CD4-positive, CD25-positive, alpha-beta regulatory T cell (primary cell): ENCODE results near the gene TMEM39B. TPM values are rescaled to one million over a fixed set of nuclear protein-coding genes. Genes with fewer than 3 reads are reported as not detected.
"Not testable (repeated sequence)": the region's sequence is repeated elsewhere in the genome, so short reads cannot be mapped to it uniquely, and the experiment has no call there.

ENCODE experiments used
- ATAC-seq, 2 donors: fragments of 150-1000 bp; cut with Tn5 transposase; one replicate each; pipeline ENCODE4 v1.10.0; 2021; ENCODE audit warnings: low read depth in 2 of 2, moderate number of reproducible peaks in 2 of 2, moderate library complexity in 1 of 2
- DNase-seq, 3 donors: peaks; one replicate each; pipeline versions ENCODE4 v3.0.0 to v3.0.0-alpha.2; 2012 to 2022; ENCODE audit warnings: mixed read lengths in 1 of 3
- H3K27ac ChIP-seq: one replicate; pipeline ENCODE4 v1.7.0; 2013; ENCODE audit warnings: mild to moderate bottlenecking, low read length; ENCODE audit not compliant: insufficient read depth, poor library complexity, severe bottlenecking
- H3K27me3 ChIP-seq: one replicate; pipeline ENCODE4 v1.7.0; 2013; ENCODE audit warnings: low read length; ENCODE audit not compliant: control insufficient read depth, insufficient read depth
- H3K36me3 ChIP-seq: one replicate; pipeline ENCODE4 v1.7.0; 2013; ENCODE audit warnings: mild to moderate bottlenecking, low read length, moderate library complexity; ENCODE audit not compliant: control insufficient read depth, insufficient read depth
- H3K4me1 ChIP-seq: 2 replicates; pipeline ENCODE4 v1.7.0; 2013; ENCODE audit warnings: mild to moderate bottlenecking, low read length; ENCODE audit not compliant: insufficient read depth, control insufficient read depth, poor library complexity, severe bottlenecking
- H3K4me3 ChIP-seq: one replicate; pipeline ENCODE4 v1.7.0; 2013; ENCODE audit warnings: low read depth, mild to moderate bottlenecking, low read length, moderate library complexity
- H3K9me3 ChIP-seq, 2 experiments: 1 replicate in 1 of 2; 2 replicates in 1 of 2; pipeline ENCODE4 v1.7.0; 2013; ENCODE audit warnings: low read length in 2 of 2, mild to moderate bottlenecking in 1 of 2, moderate library complexity in 1 of 2; ENCODE audit not compliant: control insufficient read depth in 2 of 2
- H3K27ac Mint-ChIP-seq, 3 donors: one replicate each; pipeline ENCODE4 v1.8.0; 2020 to 2022; ENCODE audit warnings: mild to moderate bottlenecking in 3 of 3, mixed read lengths in 3 of 3, moderate library complexity in 2 of 3
- H3K27me3 Mint-ChIP-seq: one replicate; pipeline ENCODE4 v1.8.0; 2022; ENCODE audit warnings: mild to moderate bottlenecking, mixed read lengths
- H3K36me3 Mint-ChIP-seq: one replicate; pipeline ENCODE4 v1.8.0; 2020; ENCODE audit warnings: mixed read lengths
- H3K4me1 Mint-ChIP-seq, 4 donors: one replicate each; pipeline ENCODE4 v1.8.0; 2020 to 2022; ENCODE audit warnings: mixed read lengths in 4 of 4, mild to moderate bottlenecking in 1 of 4
- H3K4me3 Mint-ChIP-seq, 4 donors: one replicate each; pipeline ENCODE4 v1.8.0; 2020 to 2022; ENCODE audit warnings: mild to moderate bottlenecking in 4 of 4, mixed read lengths in 4 of 4, moderate library complexity in 3 of 4
- H3K9me3 Mint-ChIP-seq, 7 donors: one replicate each; pipeline ENCODE4 v1.8.0; 2020 to 2022; ENCODE audit warnings: mixed read lengths in 7 of 7, mild to moderate bottlenecking in 3 of 7, moderate library complexity in 2 of 7
- polyA plus RNA-seq, 4 donors: library from polyadenylated mRNA; unstranded; fragments of 300-500 nt; fragmentation: Illumina TruSeq; gene quantifications; one replicate each; pipeline ENCODE4 v1.2.3, GENCODE V29; 2021
- total RNA-seq: library from RNA; stranded (reverse); gene quantifications from one replicate; pipeline ENCODE4 v1.2.3, GENCODE V29; 2022

The TMEM39B gene
- total and polyA plus RNA-seq, 5 donors from 2014 or later = 2.3 to 13.1 (median 2.8) TPM

DNA sequence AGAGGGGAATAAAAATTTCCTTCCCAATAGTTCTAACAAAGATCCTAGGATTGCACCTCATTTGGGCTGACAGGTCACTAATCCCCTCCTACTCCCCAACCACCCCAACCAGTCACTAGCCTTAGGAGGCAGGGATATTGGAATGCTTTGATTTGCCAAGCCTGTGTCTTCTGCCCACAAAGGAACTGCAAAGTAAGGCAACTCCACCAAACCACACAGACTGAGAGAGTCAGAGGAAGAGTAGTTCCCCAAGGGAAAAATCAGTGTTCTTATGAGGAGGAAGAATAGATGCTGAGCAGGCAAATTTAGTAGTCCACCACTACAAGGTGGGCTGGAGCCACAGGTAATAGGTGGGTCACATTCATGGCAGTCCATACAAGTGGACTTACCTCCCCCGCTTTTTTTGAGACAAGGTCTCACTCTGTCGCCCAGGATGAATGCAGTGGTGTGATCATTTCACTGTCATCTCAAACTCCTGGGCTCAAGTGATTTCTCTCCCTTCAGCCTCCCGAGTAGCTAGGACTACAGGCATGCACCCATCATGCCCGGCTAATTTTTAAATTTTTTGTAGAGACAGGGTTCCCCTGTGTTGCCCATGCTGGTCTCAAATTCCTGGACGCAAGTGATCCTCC, 3.7 kb upstream of the TMEM39B start:
- peaks cover 32% of the 10 kb centered on the region for H3K4me1 ChIP-seq

DNA sequence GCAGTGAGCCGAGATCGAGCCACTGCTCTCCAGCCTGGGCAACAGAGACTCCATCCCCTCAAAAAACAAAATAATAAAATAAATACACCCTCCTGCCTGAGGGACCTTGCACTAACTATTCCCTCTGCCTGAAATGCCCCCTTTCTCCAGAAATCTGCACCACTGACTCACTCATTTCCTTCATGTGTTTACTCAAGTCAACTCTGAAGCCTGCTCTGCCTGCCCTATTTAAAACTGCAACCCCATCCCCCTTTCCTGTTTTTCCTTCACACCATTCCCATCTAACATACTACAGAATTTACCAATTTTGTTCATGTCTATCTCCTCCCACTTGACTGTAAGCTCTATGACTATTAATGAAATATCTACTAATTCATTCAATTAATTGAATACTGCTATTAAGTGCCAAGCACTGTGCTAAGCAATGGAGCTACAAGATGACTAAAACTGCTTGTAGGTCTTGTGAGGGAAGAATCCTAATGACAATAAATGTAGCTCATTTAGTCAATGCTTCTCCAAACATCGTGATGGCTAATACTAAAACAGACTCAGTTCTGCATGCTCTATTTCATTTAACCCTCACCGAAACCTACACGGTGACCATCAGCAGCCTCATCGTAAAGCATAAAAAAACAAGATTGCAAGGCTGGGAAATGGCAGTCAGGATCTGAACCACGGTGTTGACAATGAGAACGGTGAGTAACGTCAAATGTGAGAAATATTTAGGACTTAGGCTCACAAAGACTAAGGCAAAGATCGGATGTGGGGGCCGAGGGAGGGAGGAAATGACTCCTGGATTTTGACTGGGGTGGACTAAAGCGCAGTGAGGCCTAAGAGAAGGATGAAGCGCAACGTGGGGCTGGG, 749 bp upstream of the TMEM39B start:
- Mint-ChIP-seq H3K4me1 (peaks cover 6 to 48% (median 29%) of the 10 kb centered on the region in 4 donors), H3K27me3 (peaks cover 5% of the 10 kb centered on the region), H3K9me3 (no peaks in the 10 kb centered on the region), H3K27ac (peak overlapping the region; percentile 96 to 98 (median 96)), H3K4me3 (peak overlapping the region; percentile 87 to 99 (median 96)), H3K36me3 (peaks cover under 1% of the 10 kb centered on the region)
- no peaks in the 10 kb centered on the region for H3K9me3 ChIP-seq
- peak overlapping the region; percentile 86 for H3K27ac ChIP-seq
- H3K36me3 ChIP-seq = peaks cover 16% of the 10 kb centered on the region
- ATAC-seq = no peak
- peaks cover 23% of the 10 kb centered on the region for H3K4me1 ChIP-seq
- H3K4me3 ChIP-seq = peak overlapping the region; percentile 46
- no peaks in the 10 kb centered on the region for H3K27me3 ChIP-seq
- DNase-seq = peak in 1 of 3 donors; percentile 11

More for the DNA sequence above, 3.7 kb upstream of the TMEM39B start:
- Histone ChIP-seq H3K4me3 (no peak overlapping the region), H3K27me3 (no peaks in the 10 kb centered on the region), H3K36me3 (no peaks in the 10 kb centered on the region), H3K27ac (no peak overlapping the region), H3K9me3 (no peaks in the 10 kb centered on the region)
- H3K27me3 Mint-ChIP-seq = peaks cover 5% of the 10 kb centered on the region
- peak overlapping the region in 2 of 4 donors; percentile 2 to 31 for H3K4me3 Mint-ChIP-seq
- H3K4me1 Mint-ChIP-seq = peaks cover 6 to 43% (median 26%) of the 10 kb centered on the region in 4 donors
- ATAC-seq (no peak), DNase-seq (no peak)
- no peaks in the 10 kb centered on the region for H3K36me3 Mint-ChIP-seq
- no peaks in the 10 kb centered on the region for H3K9me3 Mint-ChIP-seq
- H3K27ac Mint-ChIP-seq = no peak overlapping the region

GRCh38 chr1:32073299-32074229, 825 bp downstream of the TMEM39B start:
- ATAC-seq = no peak
- Mint-ChIP-seq H3K27ac (peak overlapping the region; percentile 96 to 98 (median 96)), H3K4me1 (peaks cover 6 to 51% (median 29%) of the 10 kb centered on the region in 4 donors)

DNA sequence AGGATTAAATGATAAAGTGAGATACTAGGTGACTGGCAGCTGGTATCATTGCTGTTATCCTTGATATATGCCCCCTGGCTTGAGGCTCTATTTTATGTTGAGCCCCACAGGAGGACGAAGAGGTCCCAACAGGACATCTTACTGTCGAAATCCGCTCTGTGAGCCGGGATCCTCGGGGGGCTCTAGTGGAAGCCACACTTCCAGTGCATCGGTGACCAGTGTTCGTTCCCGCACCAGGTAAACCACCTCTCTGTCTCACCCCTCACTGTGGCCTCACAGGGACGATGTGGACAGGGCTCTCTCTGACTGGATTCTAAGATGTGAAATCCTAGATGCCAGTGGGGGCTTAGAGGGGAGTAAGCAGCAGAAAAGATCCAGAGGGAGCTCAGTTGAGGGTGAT, 2.1 kb downstream of the TMEM39B start:
- peaks cover 5% of the 10 kb centered on the region for H3K27me3 Mint-ChIP-seq

More at GRCh38 chr1:32073299-32074229, 825 bp downstream of the TMEM39B start:
- Mint-ChIP-seq H3K27me3 (peaks cover 5% of the 10 kb centered on the region), H3K36me3 (peaks cover 9% of the 10 kb centered on the region), H3K4me3 (peak overlapping the region; percentile 87 to 99 (median 96)), H3K9me3 (no peaks in the 10 kb centered on the region)
- Histone ChIP-seq H3K27me3 (no peaks in the 10 kb centered on the region), H3K4me3 (peak overlapping the region; percentile 84), H3K9me3 (no peaks in the 10 kb centered on the region), H3K27ac (peak overlapping the region; percentile 86), H3K36me3 (peaks cover 32% of the 10 kb centered on the region), H3K4me1 (peaks cover 23% of the 10 kb centered on the region)
- DNase-seq = peak in 1 of 3 donors; percentile 87

DNA sequence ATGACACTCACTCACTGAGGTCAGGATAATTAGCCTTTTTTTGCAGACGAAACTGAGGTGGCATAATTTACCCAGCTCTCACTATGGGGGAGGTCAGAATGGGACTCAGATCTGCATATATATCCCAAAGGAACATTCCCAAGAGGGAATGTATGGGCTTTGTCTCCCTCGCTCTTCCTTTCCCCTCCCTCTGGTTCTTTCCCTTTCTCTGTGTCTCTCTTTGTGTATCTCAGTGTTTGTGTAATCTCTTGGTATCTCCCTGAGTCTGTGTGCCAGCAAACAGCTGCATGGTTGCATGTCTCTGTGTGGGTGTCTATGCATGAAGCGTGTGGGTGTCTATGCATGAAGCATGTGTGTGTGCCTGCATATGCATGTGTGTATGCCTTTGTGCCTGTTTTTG, 4.7 kb downstream of the TMEM39B start:
- Histone ChIP-seq H3K9me3 (no peaks in the 10 kb centered on the region), H3K4me3 (no peak overlapping the region), H3K36me3 (peaks cover 40% of the 10 kb centered on the region), H3K27ac (no peak overlapping the region), H3K4me1 (peaks cover 13% of the 10 kb centered on the region), H3K27me3 (no peaks in the 10 kb centered on the region)
- Mint-ChIP-seq H3K9me3 (peaks cover 0 to 2% (median 0%) of the 10 kb centered on the region in 7 donors), H3K27ac (peak overlapping the region in 2 of 3 donors; percentile 68 to 94), H3K4me3 (peak overlapping the region in 2 of 4 donors; percentile 22 to 23), H3K36me3 (peaks cover 22% of the 10 kb centered on the region), H3K4me1 (peaks cover 6 to 35% (median 23%) of the 10 kb centered on the region in 4 donors), H3K27me3 (peaks cover 5% of the 10 kb centered on the region)
- ATAC-seq (no peak), DNase-seq (no peak)

More for the DNA sequence above, 2.1 kb downstream of the TMEM39B start:
- no peaks in the 10 kb centered on the region for H3K9me3 ChIP-seq
- peaks cover 6 to 47% (median 28%) of the 10 kb centered on the region in 4 donors for H3K4me1 Mint-ChIP-seq
- ATAC-seq = no peak
- peak overlapping the region; percentile 23 to 89 (median 65) for H3K4me3 Mint-ChIP-seq
- H3K36me3 ChIP-seq = peaks cover 40% of the 10 kb centered on the region
- H3K9me3 Mint-ChIP-seq = no peaks in the 10 kb centered on the region
- no peak overlapping the region for H3K4me3 ChIP-seq
- H3K27ac ChIP-seq = no peak overlapping the region
- DNase-seq = no peak
- H3K36me3 Mint-ChIP-seq = peaks cover 13% of the 10 kb centered on the region
- H3K27ac Mint-ChIP-seq = peak overlapping the region in 1 of 3 donors; percentile 9
- H3K27me3 ChIP-seq = no peaks in the 10 kb centered on the region
- H3K4me1 ChIP-seq = peaks cover 23% of the 10 kb centered on the region

DNA sequence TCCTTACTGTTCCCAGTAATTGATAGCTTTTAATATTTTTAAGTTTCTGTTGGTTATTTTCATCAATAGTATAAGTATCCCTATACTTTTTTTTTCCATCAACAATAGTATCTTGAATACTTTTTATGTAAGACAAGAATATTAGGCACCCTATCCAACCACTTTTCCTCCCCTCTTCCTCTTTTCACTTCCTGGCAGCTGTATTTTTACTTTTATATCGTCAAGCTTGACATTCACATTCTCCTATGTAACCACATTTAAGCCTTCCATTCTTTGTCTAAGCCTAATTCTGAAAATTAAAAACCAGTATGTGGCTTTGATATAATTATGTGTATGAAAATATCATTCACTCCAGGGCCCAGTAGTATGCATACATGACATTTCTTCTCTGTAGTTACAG, 9.3 kb downstream of the TMEM39B start:
- H3K4me3 ChIP-seq = no peak overlapping the region
- Mint-ChIP-seq H3K27ac (no peak overlapping the region), H3K9me3 (peaks cover 0 to 2% (median 0%) of the 10 kb centered on the region in 7 donors), H3K36me3 (peaks cover 38% of the 10 kb centered on the region), H3K27me3 (no peaks in the 10 kb centered on the region), H3K4me3 (no peak overlapping the region), H3K4me1 (peaks cover 0 to 12% (median 7%) of the 10 kb centered on the region in 4 donors)
- ATAC-seq = no peak
- peaks cover 30% of the 10 kb centered on the region for H3K36me3 ChIP-seq
- H3K9me3 ChIP-seq = no peaks in the 10 kb centered on the region
- no peak overlapping the region for H3K27ac ChIP-seq
- no peaks in the 10 kb centered on the region for H3K27me3 ChIP-seq
- no peaks in the 10 kb centered on the region for H3K4me1 ChIP-seq
- no peak for DNase-seq

GRCh38 chr1:32086381-32086780, 13.6 kb downstream of the TMEM39B start:
- H3K27ac Mint-ChIP-seq, ATAC-seq, H3K27me3 Mint-ChIP-seq, H3K4me3 Mint-ChIP-seq, H3K4me1 ChIP-seq, H3K9me3 Mint-ChIP-seq, H3K4me3 ChIP-seq, H3K27me3 ChIP-seq, DNase-seq, H3K27ac ChIP-seq, H3K9me3 ChIP-seq: not testable (repeated sequence)
- Mint-ChIP-seq H3K4me1 (peaks cover 0 to 11% (median 5%) of the 10 kb centered on the region in 4 donors), H3K36me3 (peaks cover 37% of the 10 kb centered on the region)
- H3K36me3 ChIP-seq = peaks cover 15% of the 10 kb centered on the region
